Fibroblast of the aortic adventitia (primary cell): ENCODE measurements around the gene MED8. TPM values are rescaled to one million over a fixed set of nuclear protein-coding genes. Genes with fewer than 3 reads are reported as not detected.

Source experiments
- DNase-seq: peaks from one replicate; pipeline ENCODE4 v3.0.0-alpha.2; 2010; ENCODE audit warnings: low read depth
- H3K4me3 ChIP-seq: 2 replicates; pipeline ENCODE4 v1.5.1; 2011; ENCODE audit warnings: low read depth, mild to moderate bottlenecking, control low read depth, low read length, moderate library complexity
- total RNA-seq: library from RNA; depleted of rRNA; stranded (reverse); fragments of >200 nt; gene quantifications from 2 replicates; pipeline ENCODE4 v1.2.3, GENCODE V29; 2012; ENCODE audit warnings: low replicate concordance
- TF ChIP-seq, protein P1 (sequence below): IDR thresholded peaks from 2 replicates; pipeline ENCODE4 v1.5.1; 2011; ENCODE audit warnings: mild to moderate bottlenecking, low read length, control low read depth, inconsistent platforms; ENCODE audit not compliant: insufficient read depth

MED8 gene
- total RNA-seq, 1 donor: 43.1 TPM

DNA sequence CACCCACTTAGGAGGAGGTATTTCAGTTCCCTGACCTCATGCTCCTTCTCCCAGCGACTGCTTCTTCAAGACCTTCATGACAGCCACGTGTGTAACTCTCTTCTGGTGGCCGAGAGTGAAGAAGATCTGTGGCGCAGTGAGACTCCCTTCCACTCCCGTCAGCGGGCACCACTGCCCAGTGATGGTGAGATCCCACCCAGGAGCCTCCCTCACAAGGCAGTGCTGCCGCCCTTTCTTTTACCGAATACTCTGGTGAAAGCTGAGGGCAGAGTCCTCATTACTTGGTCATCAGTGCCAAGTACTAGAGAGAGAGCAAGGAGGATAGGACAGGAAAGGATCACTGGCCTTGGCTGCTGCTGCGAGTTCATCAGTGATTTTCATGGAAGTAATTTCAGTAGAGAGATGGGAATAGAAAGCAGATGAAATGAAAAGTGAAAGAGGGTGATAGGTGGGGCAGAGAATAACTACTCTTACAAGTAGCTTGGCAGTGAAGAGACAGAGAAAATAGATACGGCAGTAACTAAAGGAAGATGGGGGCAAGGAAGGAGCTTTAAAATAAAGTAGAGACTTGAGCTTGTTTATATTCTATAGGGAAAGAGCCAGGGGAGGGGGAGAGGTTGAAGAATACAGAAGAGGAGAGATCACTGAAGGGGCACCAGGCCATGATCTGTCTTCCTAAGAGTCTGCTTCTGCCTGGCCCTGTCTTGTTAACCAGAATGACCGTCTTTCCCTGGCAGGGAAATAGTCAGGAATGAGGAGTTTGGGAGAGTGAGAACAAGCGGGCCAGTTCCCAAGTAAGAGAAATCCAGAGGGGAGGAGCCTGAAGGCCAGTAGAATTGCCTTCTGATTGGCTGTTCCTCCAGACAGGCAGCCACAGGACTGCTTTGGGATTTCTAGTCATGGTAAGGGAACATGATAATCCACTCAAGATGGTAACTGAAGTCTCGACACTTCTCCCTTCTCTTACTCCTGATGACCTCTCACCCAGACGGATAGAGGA lies 45.8 kb upstream of the MED8 start:
- TF ChIP-seq, protein P1, sequence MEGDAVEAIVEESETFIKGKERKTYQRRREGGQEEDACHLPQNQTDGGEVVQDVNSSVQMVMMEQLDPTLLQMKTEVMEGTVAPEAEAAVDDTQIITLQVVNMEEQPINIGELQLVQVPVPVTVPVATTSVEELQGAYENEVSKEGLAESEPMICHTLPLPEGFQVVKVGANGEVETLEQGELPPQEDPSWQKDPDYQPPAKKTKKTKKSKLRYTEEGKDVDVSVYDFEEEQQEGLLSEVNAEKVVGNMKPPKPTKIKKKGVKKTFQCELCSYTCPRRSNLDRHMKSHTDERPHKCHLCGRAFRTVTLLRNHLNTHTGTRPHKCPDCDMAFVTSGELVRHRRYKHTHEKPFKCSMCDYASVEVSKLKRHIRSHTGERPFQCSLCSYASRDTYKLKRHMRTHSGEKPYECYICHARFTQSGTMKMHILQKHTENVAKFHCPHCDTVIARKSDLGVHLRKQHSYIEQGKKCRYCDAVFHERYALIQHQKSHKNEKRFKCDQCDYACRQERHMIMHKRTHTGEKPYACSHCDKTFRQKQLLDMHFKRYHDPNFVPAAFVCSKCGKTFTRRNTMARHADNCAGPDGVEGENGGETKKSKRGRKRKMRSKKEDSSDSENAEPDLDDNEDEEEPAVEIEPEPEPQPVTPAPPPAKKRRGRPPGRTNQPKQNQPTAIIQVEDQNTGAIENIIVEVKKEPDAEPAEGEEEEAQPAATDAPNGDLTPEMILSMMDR: no peak
- H3K4me3 ChIP-seq: no peak overlapping the region
- peak; percentile 82 for DNase-seq

DNA sequence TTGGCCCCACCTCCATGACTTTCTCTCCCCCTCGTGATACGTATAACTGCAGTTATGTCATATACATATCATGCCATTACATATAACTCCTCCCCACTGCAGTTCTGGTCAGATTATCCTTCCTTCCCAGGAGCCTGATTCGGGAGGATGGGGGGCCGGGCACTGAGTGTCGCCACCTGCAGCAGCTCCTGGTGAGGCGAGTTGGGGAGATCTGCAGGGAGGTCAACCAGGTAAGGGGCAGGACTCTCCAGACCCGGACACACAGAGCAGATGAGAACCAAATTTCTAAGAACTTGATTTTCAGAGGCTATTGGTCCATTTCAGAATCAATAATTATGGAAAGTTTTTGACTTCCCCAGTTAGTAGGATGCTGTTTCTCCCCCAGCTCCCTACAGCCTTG lies 44.7 kb upstream of the MED8 start:
- TF ChIP-seq, protein P1: no peak
- no peak overlapping the region for H3K4me3 ChIP-seq
- no peak for DNase-seq

DNA sequence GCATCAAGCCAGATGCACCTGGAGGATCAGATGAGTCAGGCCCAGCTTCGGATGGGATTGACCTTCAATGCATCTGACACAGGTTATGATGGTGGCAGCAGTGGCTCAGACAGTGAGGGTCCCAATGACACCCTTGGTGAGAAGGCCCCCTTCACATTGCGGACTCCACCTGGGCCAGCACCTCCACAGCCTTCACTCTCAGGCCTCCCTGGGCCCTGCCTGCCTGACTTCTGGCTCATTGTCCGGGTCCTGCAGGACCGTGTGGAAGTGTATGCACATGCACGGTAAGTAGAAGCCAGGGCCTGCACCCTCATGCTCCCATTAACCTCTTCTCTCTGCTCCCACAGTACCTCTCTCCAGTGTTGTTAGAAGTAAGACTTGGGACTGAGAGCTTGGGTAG lies 43.3 kb upstream of the MED8 start:
- H3K4me3 ChIP-seq: no peak overlapping the region
- DNase-seq: no peak
- TF ChIP-seq, protein P1: no peak

DNA sequence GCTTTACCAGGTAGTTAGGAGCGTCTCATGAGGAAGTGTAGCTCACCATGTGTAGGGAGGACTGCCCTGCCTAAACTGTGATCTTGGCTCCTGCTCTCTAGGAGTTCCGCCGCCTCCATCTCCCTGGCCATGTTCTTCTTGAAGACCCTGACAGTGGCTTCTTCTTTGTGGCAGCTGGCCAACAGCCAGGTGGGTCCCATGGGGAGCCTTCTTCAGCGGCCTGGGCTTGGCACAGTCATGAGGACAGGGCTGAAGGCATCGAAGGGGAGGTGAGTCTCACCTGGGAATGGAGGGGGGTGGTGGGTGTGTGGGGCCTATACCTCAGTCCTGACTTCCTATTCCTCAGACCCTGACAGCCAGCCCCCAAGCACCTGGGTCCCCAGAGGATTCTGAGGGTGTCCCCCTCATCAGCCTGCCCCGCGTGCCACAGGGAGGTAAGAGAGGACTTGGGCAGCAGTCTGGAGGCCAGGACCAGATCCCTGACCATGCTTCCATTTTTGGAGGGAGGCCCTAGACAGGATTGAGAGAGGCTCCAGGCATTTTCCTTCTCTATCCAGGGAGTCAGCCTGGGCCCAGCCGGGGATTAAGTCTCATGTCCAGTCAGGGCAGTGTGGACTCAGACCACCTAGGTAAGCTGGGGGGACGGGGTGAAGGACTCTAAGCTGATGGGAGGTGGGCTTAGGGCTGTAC lies 42.7 kb upstream of the MED8 start:
- H3K4me3 ChIP-seq: no peak overlapping the region
- DNase-seq: no peak
- TF ChIP-seq, protein P1: no peak

DNA sequence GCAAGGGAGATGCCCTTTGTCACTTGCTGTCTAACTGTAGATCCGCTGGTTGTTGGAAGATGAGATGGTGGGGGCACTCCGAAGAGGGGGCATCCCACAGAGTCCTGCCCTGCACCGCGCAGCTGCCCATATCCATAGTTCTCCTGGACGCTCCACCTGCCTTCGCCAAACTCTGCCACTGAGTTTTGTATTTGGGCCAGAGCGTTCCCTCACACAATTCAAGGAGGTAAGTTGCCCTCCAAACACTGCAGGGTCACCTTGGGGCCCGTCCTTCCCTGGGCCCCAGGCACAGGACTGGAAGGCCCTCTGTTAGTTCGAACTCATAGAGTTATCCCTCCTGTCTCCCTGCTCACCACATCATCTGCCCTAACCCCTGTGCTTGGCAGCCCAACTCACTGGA lies 42.1 kb upstream of the MED8 start:
- TF ChIP-seq, protein P1: no peak
- DNase-seq: no peak

DNA sequence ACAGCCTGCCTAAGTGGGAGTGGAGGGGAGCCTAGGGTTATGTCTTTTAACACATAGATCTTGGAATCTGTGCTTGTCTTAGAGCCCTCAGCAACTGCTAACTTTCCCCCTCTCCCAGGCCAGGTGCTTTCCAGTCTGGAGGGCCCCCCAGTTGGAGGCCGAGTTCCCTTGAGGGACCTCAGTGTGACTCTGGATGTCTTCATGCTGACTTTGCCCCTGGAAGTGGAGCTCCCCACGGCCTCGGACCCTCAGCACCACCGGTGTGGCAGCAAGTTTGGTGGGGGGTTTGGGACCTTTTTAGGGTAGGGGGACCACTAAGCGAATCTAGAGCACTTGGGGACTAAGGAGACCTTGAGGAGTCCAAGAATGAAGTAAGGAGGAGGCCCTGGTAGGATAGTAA lies 41.2 kb upstream of the MED8 start:
- TF ChIP-seq, protein P1: no peak
- DNase-seq: no peak
- H3K4me3 ChIP-seq: no peak overlapping the region

More for the DNA sequence above, 42.1 kb upstream of the MED8 start:
- H3K4me3 ChIP-seq: no peak overlapping the region
